Measurements from ENCODE around the gene FNDC3B. TPM values are rescaled to one million over a fixed set of nuclear protein-coding genes. Genes with fewer than 3 reads are reported as not detected.

FNDC3B gene
- total RNA-seq, 2 donors from 2014 or later = 80.6 to 107 TPM

DNA sequence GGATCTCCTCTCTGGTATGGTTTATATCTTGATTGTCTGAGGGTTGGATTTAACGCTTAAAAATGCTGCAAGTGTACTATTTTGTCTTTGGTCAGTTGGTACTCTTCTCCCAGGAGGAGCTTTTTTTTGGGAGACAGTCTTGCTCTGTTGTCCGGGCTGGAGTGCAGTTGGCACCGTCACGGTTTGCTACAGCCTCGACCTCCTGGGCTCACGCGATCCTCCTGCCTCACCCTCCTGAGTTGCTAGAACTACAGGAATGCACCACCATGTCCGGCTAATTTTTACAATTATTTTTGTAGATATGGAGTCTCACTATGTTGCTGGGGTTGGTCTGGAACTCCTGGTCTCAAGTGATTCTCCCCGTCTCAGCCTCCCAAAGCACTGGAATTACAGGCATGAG, 89.5 kb downstream of the FNDC3B start:
- H3K27me3 ChIP-seq (ENCODE audit: control insufficient read depth, insufficient read depth, low read length, poor library complexity, severe bottlenecking) = no peaks in the 10 kb centered on the region
- no peak overlapping the region for H3K27ac ChIP-seq (ENCODE audit: low read depth, low read length)
- Mint-ChIP-seq H3K36me3 (ENCODE audit: low read depth) (peaks cover 67% of the 10 kb centered on the region), H3K9me3 (no peaks in the 10 kb centered on the region), H3K27me3 (ENCODE audit: insufficient read depth) (no peaks in the 10 kb centered on the region), H3K4me3 (no peak overlapping the region), H3K4me1 (peaks cover 46% of the 10 kb centered on the region), H3K27ac (peak overlapping the region; percentile 15)
- H3K4me3 ChIP-seq (ENCODE audit: low read length) = no peak overlapping the region
- H3K36me3 ChIP-seq (ENCODE audit: control insufficient read depth, insufficient read depth, low read length) = peaks cover 70% of the 10 kb centered on the region
- WGBS, 2 experiments (ENCODE audit: insufficient coverage in 1 of 2, insufficient read length in 1 of 2) = 80 to 96% methylated on average over 2 to 9 of the region's 9 CpGs
- no peak for DNase-seq
- peaks cover 3% of the 10 kb centered on the region for H3K4me1 ChIP-seq (ENCODE audit: control insufficient read depth, insufficient read depth, low read length)
- no peaks in the 10 kb centered on the region for H3K9me3 ChIP-seq (ENCODE audit: control insufficient read depth, low read length)
- TF ChIP-seq, protein P1, sequence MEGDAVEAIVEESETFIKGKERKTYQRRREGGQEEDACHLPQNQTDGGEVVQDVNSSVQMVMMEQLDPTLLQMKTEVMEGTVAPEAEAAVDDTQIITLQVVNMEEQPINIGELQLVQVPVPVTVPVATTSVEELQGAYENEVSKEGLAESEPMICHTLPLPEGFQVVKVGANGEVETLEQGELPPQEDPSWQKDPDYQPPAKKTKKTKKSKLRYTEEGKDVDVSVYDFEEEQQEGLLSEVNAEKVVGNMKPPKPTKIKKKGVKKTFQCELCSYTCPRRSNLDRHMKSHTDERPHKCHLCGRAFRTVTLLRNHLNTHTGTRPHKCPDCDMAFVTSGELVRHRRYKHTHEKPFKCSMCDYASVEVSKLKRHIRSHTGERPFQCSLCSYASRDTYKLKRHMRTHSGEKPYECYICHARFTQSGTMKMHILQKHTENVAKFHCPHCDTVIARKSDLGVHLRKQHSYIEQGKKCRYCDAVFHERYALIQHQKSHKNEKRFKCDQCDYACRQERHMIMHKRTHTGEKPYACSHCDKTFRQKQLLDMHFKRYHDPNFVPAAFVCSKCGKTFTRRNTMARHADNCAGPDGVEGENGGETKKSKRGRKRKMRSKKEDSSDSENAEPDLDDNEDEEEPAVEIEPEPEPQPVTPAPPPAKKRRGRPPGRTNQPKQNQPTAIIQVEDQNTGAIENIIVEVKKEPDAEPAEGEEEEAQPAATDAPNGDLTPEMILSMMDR (conservative IDR thresholded peaks at IDR 0.05) = no peak
- H3K9ac ChIP-seq (ENCODE audit: extremely low read depth, low read length, poor library complexity, severe bottlenecking) = no peak overlapping the region

DNA sequence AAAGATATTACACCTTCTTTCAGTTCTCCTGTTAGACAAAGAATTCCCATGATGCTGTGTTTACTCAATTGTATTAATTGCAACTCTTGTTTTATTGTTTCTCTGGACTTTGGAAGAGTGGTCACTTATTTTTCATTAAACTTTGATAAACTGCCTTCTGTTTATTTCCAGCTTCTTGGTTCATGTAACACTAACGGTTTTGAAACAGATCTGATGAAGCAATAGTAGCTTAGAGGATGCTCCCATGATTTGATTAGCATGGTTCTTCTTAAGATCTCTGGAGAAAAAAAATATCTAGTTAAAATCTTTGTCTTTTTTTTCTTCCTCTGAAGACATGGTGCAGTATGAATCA, 90.1 kb downstream of the FNDC3B start:
- DNase-seq = no peak
- H3K36me3 ChIP-seq (ENCODE audit: control insufficient read depth, insufficient read depth, low read length) = peaks cover 65% of the 10 kb centered on the region
- H3K4me1 ChIP-seq (ENCODE audit: control insufficient read depth, insufficient read depth, low read length) = peaks cover 7% of the 10 kb centered on the region
- no peak overlapping the region for H3K27ac Mint-ChIP-seq
- no peak overlapping the region for H3K4me3 Mint-ChIP-seq
- no peaks in the 10 kb centered on the region for H3K27me3 ChIP-seq (ENCODE audit: control insufficient read depth, insufficient read depth, low read length, poor library complexity, severe bottlenecking)
- TF ChIP-seq, protein P1 (conservative IDR thresholded peaks at IDR 0.05) = no peak
- no peaks in the 10 kb centered on the region for H3K9me3 Mint-ChIP-seq
- H3K36me3 Mint-ChIP-seq (ENCODE audit: low read depth) = peaks cover 61% of the 10 kb centered on the region
- H3K9me3 ChIP-seq (ENCODE audit: control insufficient read depth, low read length) = no peaks in the 10 kb centered on the region
- WGBS, 2 experiments (ENCODE audit: insufficient coverage in 1 of 2, insufficient read length in 1 of 2) = 97% methylated on average over 1 of the region's 1 CpG; no CpG with 5 or more reads in 1 of the 2 experiments
- H3K4me1 Mint-ChIP-seq = peaks cover 46% of the 10 kb centered on the region
- no peak overlapping the region for H3K4me3 ChIP-seq (ENCODE audit: low read length)
- no peaks in the 10 kb centered on the region for H3K27me3 Mint-ChIP-seq (ENCODE audit: insufficient read depth)
- H3K9ac ChIP-seq (ENCODE audit: extremely low read depth, low read length, poor library complexity, severe bottlenecking) = no peak overlapping the region
- no peak overlapping the region for H3K27ac ChIP-seq (ENCODE audit: low read depth, low read length)

DNA sequence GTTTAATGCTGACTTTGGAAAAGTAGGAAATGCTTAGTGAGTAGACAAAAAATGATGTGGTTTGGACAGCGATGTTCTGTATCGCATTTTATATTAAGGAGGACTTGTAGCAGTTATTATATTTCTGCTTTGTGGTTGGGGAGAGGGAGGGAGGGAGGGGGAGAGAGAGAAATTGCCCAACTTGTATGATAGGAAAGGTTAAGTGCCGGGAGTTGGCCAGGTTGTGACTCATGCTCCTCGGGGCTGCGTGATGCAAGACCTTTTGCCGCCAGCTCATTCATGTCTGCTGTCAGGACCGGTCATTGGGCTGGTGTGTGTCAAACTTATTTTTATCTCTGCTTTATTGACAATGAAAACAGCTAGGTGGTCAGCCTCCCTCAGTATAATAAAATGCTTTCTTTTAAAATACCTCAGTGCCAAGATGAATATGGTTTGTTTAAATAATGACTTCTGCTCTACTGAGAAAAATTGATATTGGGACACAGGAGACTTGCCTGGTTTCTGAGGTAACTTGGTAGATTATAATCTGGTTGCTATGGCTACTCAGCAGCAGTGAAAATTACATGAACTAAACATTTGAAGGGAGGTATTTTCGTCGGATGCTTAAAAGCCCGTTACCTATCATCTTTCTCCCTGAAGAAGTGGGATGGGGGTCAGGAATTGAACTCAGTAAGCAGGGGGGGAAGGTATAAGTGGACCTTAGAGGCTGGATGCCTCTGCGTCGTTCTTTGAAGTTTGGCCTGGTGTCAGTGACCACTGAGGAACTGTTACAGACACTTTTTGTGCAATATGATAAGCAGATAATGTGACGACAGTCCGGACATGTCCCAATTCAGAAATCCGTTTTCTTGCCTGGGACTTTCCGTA, 90.7 kb downstream of the FNDC3B start:
- H3K27ac ChIP-seq (ENCODE audit: low read depth, low read length) = no peak overlapping the region
- H3K4me3 ChIP-seq (ENCODE audit: low read length) = no peak overlapping the region
- peaks cover 7% of the 10 kb centered on the region for H3K4me1 ChIP-seq (ENCODE audit: control insufficient read depth, insufficient read depth, low read length)
- Mint-ChIP-seq H3K4me3 (no peak overlapping the region), H3K36me3 (ENCODE audit: low read depth) (peaks cover 55% of the 10 kb centered on the region), H3K27me3 (ENCODE audit: insufficient read depth) (no peaks in the 10 kb centered on the region), H3K9me3 (no peaks in the 10 kb centered on the region), H3K27ac (no peak overlapping the region), H3K4me1 (peaks cover 46% of the 10 kb centered on the region)
- H3K36me3 ChIP-seq (ENCODE audit: control insufficient read depth, insufficient read depth, low read length) = peaks cover 59% of the 10 kb centered on the region
- TF ChIP-seq, protein P1 (conservative IDR thresholded peaks at IDR 0.05) = no peak
- H3K9ac ChIP-seq (ENCODE audit: extremely low read depth, low read length, poor library complexity, severe bottlenecking) = no peak overlapping the region
- WGBS, 2 experiments (ENCODE audit: insufficient coverage in 1 of 2, insufficient read length in 1 of 2) = 92 to 96% methylated on average over 14 to 16 of the region's 16 CpGs
- DNase-seq = no peak
- H3K27me3 ChIP-seq (ENCODE audit: control insufficient read depth, insufficient read depth, low read length, poor library complexity, severe bottlenecking) = no peaks in the 10 kb centered on the region
- no peaks in the 10 kb centered on the region for H3K9me3 ChIP-seq (ENCODE audit: control insufficient read depth, low read length)

Measured in endodermal cell (in vitro differentiated cells).